Right lung (tissue), 5 donors: Measurements from ENCODE around the gene ITGAX. TPM values are rescaled to one million over a fixed set of nuclear protein-coding genes. Genes with fewer than 3 reads are reported as not detected.

Experiments used
- DNase-seq, 2 donors: peaks; one replicate each; pipeline ENCODE4 v3.0.0-alpha.2; 2013
- polyA plus RNA-seq, 5 donors: library from polyadenylated mRNA; unstranded; fragments of 120-200 nt; gene quantifications; one replicate each; pipeline versions ENCODE4 v1.2.1 to v1.2.3, GENCODE V29; 2013; ENCODE audit warnings: inconsistent platforms in 1 of 5, low replicate concordance in 1 of 5; ENCODE audit not compliant: insufficient read length in 5 of 5, insufficient read depth in 1 of 5

The ITGAX gene
- polyA plus RNA-seq, 5 donors = 0.90 to 1.9 (median 1.4) TPM

DNA sequence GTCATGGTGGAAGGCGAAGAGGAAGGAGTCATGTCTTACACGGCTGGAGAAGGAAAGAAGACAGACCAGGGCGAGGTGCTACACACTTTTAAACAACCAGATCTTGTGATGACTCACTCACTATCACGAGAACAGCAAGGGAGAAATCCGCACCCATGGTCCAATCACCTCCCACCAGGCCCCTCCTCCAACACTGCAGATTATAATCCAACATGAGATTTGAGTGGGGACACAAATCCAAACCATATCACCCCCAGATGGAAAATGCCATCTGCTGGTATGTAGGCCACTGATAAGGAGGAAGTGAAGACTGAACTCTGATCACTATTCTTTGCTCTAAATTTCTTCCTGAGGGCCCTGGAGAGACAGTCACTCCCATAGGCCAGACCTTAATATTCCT, 7.5 kb upstream of the ITGAX start:
- no peak for DNase-seq

GRCh38 chr16:31348579-31348978, 6.4 kb upstream of the ITGAX start:
- no peak for DNase-seq

DNA sequence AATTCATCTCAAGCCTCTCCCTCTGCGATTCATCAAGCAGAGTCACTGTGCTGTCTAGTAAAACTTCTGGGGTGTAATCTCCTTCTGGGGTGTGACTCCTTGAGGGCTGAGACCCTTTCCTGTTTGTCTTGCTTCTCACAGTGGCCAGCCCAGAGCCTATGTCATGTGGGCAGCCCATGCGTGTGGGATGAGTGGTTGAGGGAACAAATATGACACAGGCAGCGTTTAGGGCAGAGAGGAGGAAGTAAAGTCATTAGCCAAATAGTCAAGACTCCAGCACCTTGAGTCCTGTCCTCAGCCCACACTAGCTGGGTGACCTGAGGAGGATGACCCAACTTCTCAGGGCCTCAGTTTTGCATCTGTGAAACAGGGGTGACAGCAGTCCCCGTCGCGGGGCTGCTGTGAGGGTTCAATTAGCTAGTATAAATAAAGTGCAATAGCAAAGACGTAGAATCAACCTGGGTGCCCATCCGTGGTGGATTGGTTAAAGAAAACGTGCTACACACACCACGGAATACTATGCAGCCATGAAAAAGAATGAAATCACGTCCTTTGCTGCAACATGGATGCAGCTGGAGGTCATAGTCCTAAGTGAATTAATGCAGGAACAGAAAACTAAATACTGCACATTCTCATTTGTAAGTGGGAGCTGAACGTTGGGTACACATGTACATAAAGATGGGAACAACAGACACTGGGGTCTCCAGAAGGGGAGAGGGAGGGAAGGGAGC, 4.5 kb upstream of the ITGAX start:
- DNase-seq = no peak

GRCh38 chr16:31351246-31351941, 3.6 kb upstream of the ITGAX start:
- DNase-seq = no peak

- no peak for DNase-seq
Observed at GRCh38 chr16:31351942-31352325, 3.0 kb upstream of the ITGAX start.

DNA sequence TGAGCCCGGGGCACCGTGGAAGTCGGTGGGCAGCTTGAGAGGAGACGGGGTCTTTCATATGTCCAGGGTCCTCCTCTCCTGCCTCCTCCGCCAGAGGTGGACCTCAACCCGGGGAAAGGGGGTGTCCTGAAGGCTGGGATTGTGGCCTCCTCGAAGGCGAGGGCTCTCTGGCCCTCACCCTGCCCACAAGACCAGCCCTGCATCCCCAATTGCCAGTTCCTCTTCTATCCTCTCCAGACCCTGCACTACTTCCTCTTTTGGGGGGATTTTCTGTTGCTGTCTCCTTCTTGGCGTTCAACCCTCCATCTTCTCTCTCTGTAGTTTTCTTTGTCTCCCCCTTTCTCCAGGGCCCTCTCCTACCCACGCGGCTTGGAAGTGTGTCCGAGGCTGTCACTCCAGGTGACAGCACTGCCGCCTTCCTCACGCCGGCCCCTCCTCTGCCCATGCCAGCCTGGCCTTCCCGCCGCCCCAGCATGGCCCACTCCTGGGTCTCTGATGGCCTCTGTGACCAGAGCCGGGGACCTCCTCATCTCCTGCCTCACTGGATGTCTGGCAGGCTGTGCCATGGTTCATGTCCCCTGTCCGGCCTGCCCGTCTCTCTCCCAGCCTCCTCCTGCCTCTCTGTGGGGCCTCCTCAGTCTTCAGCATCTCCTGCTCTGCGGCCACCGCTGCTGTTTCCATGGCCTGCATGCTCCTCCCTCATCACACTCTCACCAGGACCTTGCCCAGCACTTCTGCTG, 2.4 kb upstream of the ITGAX start:
- DNase-seq = no peak

DNA sequence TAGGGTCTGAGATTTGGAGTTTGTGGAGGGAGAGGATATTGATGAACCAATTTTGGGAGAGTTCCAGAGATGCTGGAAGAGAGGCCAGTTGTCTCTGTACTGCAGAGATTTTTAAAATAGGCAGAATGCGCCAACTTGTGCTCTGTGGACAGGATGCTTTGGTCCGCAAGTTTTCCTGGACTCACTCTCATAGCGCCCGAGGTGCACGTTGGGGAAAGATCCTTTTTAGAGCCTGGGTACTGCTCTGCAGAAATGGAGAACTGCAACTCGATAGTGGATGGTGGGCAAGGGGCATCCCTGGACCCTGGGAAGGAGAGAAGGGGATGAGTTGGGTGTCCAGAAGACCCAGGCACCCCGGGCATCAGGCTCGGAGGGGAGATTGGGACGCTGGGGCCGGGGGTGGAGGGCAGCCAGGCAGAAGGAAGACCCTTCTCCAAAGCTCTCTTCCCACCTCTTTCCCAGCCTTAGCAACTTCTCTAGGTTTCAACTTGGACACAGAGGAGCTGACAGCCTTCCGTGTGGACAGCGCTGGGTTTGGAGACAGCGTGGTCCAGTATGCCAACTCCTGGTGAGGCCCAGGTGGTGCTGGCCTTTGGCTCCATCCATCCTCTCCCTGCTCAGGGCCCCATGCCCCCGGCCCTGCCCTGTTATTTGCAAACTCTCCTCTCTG, 590 bp downstream of the ITGAX start:
- DNase-seq = no peak

GRCh38 chr16:31356566-31357323, 1.8 kb downstream of the ITGAX start:
- DNase-seq = no peak

DNA sequence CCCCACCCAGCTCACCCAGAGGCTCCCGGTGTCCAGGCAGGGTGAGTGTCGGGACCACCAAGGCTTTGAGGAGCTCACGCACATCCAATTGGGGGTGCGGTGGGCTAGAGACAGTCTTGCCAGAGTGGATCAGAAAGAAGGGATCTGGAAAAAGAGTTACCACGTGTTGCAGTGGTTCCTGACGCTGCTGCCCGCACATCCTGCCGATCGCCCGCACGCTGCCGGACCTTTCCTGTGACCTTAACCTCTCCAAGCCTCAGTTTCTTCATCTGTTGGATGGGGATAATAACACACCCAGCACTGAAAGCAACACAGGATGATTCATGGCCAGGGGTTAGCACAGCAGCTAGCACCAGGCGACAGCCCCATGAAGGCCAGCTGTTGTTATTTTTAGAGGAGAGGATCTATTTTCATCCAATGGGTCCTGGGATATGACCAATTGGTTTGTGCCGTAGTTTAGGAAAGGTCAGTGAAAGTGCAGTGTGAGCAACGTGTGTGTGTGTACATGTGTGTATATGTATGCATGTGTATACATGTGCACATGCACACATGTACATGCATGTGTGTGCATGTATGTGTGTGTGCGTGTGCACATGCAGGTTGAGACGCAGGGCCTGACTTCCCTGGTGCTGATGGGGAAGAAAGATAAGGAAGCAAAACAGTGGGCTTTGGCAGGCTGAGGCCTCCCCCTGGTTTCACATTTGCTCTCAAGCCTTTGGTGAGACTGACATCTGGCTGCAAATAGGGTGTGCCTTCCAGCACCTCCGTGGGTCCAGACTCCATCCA, 2.5 kb downstream of the ITGAX start:
- no peak for DNase-seq

DNA sequence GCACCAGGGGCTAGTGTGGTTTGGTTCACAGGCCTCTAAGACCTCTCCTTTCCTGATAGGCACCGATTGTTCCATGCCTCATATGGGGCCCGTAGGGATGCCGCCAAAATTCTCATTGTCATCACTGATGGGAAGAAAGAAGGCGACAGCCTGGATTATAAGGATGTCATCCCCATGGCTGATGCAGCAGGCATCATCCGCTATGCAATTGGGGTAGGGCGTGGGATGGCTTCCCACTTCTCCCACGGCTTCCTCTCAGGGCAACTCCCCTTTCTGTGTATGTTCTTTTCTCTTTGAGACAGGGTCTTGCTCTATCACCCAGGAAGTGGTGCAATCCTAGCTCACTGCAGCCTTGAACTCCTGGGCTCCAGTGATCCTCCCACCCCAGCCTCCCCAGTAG, 5.3 kb downstream of the ITGAX start:
- no peak for DNase-seq

DNA sequence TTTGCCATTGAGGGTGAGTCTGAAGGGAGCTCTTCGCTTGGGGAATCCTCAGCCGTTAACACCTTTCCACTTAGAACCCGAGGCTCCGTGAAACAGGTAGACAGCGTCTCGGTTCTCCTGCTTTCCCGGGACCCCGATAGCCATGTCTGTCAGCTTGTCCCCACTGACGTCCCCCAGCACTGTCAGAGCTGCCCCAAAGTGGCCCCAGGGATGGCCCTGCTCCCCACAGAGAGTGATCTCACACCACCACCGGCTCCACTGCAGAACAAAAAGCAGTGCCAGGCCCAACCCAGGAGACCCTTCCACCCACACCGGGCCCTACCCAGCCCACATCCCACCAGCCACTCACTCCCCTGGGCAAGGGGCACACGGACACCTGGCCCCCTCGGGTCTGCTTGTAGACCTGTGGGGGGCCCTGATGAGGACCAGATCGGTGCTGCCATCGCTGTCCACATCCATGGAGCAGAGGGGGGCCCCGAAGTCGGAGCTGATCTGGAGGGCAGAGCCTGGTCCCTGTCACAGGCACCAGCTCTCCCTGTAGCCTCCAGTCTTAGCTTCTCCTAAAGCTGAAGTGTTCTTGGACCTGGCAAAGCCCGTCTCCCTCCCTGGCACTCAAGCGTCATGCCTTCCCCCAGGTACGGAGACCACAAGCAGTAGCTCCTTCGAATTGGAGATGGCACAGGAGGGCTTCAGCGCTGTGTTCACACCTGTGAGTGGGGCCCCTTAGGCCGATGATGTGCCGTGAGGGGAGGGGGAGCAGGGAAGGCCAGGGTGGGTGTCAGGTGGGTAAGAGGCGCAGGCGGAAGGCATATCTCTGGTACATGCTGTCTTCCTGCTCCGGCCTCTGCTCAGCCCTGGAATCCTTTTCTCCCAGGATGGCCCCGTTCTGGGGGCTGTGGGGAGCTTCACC, 6.5 kb downstream of the ITGAX start:
- no peak for DNase-seq

DNA sequence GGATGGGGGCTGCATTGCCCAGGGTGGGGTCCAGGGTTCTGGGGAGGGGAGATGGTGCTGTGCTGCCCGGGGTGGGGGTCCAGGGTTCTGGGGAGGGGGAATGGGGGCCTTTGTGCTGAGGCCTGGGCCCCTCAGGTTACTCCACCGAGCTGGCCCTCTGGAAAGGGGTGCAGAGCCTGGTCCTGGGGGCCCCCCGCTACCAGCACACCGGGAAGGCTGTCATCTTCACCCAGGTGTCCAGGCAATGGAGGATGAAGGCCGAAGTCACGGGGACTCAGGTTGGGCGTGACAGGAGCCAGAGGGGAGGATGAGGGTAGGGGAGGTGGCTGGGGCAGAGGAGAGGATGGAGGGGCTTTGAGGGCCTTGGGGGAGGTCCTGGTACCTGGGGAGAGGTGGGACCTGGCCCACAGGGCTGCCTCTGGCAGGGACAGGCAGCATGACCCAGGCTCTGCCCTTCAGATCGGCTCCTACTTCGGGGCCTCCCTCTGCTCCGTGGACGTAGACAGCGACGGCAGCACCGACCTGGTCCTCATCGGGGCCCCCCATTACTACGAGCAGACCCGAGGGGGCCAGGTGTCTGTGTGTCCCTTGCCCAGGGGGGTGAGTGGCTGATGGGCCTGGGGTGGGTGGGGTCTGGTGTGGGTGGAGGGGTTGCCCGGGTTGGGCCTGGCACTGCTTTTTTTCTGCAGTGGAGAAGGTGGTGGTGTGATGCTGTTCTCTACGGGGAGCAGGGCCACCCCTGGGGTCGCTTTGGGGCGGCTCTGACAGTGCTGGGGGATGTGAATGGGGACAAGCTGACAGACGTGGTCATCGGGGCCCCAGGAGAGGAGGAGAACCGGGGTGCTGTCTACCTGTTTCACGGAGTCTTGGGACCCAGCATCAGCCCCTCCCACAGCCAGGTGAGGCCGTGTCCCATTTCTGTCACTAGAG, 7.8 kb downstream of the ITGAX start:
- DNase-seq = no peak

- DNase-seq = no peak
Observed at GRCh38 chr16:31363721-31364120, 8.7 kb downstream of the ITGAX start.

DNA sequence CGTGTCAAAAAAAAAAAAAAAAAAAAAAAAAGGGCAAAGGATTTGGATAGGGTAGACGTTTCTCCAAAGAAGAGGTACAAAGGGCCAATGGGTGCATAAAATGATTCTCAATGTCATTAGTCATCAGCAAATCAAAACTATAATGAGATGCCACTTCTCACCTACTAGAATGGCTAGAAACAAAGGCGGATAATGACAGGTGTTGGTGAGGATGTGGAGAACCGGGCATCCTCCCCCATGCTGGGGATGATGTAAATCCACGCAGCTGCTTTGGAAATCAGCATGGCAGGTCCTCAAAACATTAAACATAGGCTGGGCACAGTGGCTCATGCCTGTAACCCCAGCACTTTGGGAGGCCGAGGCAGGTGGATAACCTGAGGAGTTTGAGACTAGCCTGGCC, 9.4 kb downstream of the ITGAX start:
- DNase-seq = no peak

DNA sequence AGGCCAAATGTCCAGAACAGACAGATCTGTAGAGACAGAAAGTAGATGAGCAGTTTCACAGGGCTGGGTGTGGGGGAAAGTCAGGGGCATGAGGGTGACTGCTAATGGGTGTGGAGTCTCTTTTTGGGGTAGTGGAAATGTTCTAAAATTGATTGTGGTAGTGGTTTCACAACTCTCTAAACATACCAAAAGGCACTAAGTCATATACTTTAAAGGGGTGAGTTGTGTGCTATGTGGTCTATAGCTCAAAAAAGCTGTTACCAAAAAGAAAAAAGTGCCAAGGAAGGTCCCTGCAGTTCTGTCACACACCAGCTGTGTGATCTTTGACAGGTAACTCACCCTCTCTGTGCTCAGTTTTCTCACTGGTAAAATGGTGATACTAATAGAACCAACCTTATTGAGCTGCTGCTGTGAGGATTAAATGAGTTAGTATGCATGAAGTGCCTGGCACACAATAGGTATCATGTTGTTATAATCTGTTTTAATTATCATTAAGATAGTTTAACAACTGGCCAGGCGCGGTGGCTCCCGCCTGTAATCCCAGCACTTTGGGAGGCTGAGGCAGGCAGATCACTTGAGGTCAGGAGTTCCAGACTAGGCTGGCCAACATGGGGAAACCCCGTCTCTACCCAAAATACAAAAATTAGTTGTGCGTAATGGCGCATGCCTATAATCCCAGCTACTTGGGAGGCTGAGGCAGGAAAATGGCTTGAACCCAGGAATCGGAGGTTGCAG, 10.3 kb downstream of the ITGAX start:
- DNase-seq = no peak

- no peak for DNase-seq
Observed at GRCh38 chr16:31367853-31368252, 12.9 kb downstream of the ITGAX start.

GRCh38 chr16:31371008-31371407, 16.0 kb downstream of the ITGAX start:
- DNase-seq = no peak
